ENCODE results near the gene CDH4.

Gene CDH4

DNA sequence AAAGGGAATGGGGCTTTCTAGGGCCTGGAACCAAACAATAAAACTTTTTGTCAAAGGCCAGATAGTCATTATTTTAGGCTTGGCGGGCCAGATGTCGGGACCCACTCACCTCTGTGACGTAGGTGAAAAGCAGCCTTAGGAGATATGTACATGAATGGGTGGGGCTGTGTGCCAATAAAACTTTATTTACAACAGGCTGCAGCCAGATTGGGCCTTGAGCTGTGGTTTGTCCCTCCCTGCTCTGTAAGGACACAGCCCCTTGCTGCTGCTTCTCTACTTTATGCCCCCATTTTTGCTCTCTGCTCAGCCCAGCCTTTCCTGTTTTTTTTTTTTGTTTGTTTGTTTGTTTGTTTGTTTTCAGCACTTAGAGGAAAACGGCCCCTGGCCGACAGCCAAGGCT is 32.7 kb downstream of the CDH4 start:
- no peak for DNase-seq

DNA sequence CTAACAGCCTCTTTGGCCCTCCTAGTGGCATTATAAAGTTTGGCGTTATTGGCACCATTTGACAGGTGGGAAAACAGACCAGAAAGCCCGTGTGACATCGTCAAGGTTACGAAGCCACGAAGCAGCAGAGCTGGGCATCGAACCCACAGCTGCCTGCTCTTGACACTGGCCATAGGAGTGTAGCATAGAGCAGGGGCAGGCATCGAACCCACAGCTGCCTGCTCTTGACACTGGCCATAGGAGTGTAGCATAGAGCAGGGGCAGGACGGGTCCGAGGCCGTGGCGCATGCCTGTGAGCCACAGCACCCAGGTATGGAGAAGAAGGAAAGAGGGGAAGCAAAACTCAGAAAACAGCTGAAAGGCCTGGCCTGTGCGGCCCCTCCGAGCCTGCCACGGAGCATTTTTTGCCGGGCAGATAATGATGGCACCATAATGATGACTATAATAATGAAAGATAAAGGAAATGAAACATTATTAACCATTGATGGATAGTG is 33.1 kb downstream of the CDH4 start:
- DNase-seq, result no peak

DNA sequence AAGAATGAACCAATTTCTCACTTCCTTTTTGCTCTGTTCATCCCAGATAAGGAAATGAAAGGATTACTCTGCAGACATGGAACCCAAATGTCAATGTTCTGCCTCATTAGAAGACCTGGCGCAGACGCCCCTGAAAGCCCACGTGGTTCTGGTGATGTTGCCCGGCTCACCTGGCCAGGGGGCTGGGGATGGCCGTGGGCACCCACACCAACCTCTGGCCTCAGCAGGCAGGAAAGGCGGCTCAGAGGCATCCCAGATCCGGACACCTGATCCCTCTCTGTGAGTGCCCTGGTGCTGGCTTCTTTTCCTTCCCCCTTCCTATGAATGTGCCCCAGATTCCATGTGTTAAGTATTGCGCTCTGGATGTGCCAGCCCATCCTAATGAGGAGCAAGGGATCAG is 33.6 kb downstream of the CDH4 start:
- DNase-seq, result no peak

DNA sequence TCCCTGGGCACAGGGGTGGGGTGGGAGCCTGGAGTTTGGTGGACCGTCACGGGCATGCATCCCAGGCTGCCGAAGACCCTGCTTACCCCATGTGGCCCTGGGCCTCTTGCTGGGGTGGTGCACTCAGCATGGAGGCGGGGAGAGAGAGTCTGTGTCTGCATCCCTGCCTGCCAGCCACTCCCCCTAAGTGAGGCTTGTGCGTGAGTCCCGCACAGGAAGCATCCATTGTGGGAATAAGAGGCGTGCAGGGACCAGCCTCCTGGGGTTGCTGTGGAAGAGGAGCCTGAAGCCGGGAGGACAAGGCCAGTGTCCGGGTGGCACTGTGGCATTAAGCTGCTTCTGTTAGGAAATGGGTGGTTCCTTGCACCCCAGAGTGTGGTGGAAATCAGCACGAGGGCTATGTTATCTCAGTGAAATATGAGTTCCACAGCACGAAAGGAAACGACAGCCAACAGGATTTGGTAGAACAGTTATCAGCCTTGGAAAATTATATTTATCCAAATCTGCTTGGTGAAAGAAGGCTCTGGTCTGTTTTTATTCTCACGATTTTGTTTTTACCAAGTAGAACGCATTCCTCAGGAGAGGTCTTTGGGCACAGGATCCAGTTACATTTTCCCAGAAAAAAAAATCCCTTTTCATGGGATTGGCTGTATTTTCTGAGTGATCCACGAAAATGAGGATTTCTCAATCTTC is 35.7 kb downstream of the CDH4 start:
- DNase-seq, result no peak

DNA sequence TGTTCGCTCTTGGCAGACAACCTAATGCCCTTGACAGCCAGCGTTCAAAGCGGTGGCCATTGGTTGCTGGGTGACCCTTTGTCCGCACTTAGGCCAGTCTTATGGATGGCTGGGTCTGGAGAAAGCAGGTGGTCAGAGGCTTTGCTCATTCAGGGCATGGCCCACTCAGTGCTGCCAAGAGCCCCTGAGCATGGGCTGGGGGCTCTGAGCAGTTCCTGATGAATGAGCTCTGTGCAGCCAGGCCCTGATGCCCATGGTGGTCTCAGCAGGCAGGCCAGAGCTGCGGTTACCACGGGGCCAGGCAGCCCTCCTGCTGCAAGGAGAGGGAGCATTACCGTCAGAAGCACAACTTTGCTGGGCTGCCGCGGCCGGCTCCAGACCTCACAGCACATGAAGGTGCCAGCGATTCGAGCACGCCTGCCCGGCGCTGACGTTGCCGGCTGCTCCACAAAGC is 36.3 kb downstream of the CDH4 start:
- DNase-seq, result no peak

DNA sequence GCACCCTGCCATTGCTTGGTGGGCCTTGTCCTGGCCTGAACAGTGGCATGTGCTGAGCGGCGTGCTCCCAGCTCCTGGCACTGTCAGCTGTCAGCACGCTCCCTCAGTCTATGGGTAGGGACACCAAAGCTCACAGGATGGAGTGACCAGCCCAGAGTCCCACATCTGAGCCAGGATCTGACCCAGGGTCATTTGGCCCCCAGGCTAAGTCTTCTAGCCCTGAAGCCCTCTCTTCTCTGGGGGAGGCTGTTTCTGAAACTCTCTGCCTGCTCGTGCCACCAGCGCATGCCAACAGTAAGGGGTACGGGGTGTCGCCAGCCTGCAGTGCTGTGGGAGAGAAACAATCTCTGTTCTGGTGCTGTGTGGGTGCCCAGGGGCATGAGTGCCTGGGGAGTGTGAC is 37.1 kb downstream of the CDH4 start:
- no peak for DNase-seq

DNA sequence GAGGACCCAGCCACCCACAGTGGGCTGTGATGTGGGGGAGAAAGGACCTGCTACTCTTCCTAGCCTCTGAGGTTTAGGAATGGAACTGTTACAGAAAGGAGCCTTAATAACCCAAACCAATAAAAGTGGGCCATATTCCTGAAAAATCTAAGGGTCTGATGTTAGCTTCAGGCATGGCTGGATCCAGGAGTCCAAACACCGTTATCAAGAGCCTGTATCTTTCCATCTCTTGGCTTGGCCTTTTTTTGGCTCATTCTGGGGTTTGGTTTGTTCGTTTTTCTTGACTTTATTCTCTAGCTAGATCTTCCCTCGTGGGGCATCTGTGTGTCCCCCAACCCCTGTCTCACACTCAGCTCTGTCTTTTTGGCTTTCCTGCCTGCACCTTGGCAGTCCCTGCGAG is 38.7 kb downstream of the CDH4 start:
- no peak for DNase-seq

DNA sequence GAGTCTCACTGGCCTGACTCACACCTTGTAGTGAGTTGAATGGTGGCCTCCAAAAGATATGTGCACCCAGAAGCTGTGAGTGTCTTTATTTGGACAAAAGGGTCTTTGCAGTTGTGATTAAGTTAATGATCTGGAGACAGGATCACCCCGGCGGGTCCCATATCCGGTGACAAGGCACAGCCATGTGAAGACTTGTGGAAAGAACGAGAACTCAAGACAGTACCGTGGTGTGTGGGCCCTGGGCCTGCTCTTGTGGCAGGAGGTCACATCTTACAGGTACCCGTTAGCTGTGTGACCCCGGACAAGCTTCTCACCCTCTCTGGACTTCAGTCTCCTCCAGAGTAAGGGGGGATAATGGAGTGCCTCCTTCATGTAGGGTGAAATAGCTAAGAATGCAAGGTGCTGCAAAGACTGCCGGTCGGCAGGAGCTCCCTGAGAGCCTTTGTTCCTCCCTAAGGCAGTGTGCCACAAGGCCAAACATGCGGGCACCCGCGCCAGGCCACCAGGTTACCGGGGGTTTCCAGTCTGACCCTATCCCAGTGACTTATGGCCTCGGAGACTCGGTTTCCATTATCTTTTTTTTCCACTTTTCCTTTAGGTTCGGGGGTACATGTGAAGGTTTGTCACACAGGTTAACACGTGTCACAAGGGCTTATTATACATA is 39.2 kb downstream of the CDH4 start:
- no peak for DNase-seq

DNA sequence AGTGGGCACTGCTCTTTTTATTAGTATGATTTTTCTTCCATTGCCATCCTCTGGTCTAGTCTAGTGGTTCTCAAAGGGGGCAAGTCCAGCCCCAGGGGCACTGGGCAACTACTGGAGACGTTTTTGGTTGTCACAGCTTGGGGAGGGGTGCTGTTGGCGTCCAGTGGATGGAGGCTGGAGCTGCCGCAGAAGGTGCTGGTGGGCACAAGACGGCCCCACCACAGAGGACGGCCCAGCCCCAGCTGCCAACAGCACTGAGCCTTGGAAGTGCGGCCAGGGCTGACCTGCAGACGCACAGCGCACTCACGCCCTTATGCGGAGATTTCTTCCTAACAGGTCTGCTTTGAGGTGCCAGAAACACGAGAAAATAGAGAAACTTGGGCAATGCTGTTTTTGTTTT is 40.3 kb downstream of the CDH4 start:
- DNase-seq, result no peak

DNA sequence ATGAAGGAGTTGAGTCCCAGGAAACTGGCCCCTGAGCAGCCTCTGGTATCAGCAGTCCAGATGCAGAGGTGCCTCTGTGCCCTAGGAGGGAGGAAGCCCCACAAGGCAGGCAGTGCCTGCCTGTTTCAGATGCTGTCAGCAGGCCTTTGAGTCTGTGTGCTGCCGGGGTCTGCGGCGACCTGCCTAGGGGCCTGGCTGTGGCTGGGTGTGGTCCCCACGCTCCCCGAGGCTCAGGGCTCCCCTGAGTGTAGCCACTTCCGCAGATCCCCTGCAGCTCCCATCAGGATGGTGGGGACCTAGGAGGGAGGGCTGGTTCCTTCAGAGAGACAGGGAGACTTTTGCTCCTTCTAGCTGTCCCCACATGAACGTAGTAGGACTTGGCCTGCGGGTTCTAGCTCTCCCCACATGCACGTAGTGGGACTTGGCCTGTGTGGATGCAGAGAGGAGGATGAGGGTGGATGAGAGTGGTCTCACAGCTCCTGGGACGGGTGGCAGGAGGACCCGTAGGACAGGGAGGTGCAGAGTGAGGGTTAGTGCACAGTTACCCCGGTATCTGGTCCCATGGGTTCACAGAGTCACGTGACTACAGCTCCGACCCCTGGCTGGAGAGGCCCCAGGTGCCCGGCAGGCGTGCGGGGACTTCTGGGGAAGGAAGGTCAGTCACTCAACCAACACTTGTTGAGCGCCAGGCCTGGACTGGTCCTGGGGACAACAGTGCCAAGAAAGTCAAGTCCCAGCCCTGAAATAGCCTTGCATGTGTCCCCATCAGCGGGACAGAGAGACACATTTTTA is 41.0 kb downstream of the CDH4 start:
- DNase-seq, result no peak

DNA sequence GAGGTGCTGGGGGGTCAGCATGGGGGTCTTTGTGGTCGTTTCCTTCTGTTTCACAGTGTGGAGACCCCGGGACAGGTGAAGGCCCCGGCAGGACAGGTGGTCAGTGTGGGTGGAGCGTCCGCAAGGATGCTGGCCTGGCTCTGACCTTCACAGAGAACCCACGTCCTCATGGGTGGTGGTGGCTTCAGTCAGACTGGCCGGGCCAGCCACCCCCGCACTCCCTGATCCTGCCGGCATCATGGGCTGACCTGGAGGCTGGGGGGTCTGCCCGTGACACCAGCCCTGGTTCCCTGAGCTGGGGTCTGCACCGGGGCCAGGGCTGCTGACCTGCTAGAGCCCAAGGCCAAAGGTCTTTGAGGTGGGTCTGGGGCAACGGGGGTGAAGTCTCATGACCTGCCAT is 41.9 kb downstream of the CDH4 start:
- no peak for DNase-seq

DNA sequence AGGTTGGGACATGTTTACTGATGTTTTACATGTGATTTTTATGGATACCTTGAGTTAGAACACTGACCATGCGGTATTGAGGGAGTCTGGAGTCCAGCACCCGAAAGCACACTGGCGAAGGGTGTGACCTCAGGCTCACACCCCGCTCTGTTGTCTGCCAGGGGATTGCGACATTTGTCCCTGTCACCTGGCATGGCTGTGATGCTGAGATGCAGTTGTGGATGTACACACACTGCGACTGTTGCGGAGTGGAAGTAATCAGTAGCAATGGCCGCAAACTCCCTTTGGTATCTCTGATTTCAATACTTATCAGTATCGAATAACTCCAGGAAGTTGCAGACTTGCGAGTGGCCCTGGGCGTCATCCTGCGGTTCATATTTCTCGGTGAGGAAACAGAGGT is 43.2 kb downstream of the CDH4 start:
- DNase-seq, result peak; percentile 11

DNA sequence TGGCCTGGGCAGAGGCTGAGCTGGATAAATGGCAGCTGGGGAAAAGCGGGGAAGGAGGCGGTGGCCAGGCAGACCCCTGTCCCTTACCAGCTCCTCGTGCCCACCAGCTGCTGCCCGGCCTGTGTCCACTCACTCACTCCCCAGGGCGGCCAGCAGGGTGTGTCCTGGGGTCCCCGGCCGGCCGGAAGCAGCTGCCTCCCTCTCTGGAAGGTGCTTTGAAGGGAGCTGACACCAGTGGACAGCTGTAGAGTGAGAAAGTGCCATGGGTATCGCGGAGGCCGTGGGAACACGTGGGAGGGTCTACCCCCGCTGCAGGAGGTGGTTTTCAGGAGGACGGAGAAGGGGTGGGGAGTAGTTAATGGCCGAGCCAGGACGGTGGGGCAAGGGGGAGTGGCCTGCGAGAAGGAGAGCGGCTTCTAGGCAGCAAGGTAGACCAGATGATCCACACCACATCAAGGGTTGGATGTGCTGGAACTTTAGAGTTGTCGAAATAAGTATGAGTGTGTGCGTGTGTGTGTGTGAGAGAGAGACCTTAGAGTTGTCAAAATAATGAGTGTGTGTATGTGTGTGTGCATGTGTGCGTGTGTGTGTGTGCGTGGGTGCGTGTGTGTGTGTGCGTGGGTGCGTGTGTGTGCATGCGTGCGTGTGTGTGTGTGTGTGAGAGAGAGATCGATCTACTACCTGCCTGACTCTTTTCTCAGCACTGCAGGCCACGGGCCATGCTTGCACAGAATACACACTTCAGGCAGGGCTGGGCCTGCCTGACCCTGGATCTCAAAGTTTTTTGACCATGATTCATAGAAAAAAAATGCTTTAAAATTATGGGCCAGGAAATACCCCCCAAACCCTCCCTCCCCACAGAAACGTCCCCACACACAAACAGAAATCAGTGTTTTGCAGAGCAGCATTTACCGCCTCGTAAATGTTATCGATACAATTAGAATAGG is 43.9 kb downstream of the CDH4 start:
- peak; percentile 55 for DNase-seq

DNA sequence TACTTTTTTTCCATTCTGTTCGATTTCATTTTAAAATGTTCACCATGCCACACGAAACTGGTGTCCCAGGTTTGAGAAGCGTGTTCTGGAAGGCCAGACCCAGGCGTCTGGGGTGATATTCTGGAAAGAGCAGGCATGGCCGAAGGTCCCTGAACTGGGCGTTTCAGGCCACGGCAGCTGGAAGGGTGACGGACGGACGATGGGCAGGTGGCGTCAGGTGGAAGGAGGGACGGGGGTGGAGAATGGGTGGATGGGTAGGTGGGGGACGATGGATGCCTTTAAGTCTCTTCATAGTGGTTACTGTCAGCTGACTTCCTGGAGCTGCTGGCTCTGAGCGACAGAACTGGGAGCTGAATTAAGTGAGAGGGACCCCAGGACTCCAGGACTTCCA is 44.6 kb downstream of the CDH4 start:
- DNase-seq, result no peak

DNA sequence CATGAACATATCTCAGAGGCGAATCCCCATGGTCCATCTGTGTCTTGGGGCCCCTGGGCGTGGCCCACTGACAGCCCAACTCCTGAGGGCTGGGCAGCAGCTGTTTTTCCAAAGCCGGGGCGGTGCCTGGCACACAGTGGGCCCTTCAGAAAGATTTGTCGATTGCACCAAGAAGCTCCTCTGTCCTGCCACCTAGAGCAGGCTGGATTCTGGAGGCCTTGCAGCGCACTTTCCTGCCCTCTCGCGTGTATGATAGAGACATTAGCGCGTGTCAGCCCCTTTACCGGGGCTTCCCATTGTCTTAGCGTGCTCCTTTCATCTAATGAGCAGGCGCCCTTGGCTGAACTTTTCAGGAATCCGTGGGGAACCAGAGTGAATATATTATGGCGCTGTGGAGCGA is 45.4 kb downstream of the CDH4 start:
- no peak for DNase-seq

DNA sequence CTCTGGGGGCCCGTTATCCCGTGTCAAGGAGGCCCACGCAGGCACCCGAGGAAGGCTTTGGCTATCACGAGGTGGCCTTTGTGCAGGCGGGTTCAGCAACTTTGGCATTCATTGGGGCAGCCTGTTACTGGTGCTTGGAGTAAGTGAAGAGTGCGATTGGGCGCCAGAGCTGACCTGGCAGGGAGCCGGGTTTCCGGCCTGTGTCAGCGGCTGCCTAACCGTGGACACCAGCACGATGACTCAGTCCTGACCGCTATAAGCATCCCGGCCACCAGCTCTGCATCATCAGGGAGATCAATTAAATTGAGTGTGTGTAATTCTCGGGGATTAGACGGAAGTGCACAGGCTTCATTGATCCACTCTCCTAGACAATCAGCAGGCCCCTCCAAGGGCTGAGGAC is 45.9 kb downstream of the CDH4 start:
- DNase-seq, result peak; percentile 79

DNA sequence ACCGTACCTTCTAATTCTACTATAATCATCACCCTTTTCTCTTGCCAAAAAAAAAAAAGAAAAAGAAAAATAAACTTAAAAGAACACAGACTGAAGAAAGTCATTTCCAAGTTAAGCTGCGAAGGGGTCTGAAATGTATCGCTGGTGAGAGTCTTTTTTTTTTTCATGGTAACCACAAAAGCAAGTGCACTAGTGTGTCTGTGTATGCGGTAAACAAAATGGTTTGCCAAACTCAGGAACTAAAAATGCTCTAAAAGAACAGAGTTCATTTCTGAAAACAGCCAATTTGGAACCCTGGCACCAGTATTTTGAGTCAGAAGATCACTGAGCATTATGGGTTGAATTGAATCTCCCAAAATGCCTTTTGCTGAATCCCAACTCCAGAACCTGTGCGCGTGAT is 46.6 kb downstream of the CDH4 start:
- no peak for DNase-seq

DNA sequence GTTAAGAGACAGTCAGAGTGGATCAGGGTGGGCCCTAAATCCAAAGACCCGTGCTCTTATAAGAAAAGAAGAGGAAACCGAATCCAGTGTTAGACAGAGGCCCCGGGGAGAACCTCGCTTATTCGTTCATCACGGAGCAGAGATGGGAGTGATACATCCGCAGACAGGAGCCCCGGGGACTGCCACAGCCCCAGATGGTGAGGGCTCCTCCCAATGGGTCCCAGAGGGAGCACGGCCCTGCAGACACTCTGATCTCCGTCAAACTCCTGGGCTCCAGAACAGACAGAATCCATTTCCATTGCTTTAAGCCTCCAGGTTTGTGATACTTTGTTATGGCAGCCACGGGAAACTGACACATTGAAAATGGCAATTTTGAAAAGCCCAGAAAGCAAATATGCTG is 47.0 kb downstream of the CDH4 start:
- no peak for DNase-seq

DNA sequence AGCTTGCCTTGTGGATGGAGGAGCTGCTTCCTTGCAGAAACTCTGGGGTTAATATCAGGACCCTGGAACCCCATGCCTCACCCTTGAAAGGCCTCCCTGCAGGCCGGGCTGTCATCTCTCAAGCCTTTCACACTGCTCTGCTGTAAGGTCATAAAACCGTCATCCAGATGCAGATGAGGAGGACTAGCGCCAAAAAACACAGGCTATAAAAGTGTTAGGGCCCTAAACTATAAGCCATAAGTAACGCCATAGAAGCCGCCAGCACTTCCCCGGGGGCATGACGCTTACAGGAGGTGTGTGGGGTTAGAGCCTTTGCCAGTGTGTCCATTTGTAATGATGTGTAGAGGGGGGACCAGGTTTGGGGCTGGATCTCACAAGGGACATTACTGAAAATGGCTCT is 47.6 kb downstream of the CDH4 start:
- DNase-seq, result no peak

DNA sequence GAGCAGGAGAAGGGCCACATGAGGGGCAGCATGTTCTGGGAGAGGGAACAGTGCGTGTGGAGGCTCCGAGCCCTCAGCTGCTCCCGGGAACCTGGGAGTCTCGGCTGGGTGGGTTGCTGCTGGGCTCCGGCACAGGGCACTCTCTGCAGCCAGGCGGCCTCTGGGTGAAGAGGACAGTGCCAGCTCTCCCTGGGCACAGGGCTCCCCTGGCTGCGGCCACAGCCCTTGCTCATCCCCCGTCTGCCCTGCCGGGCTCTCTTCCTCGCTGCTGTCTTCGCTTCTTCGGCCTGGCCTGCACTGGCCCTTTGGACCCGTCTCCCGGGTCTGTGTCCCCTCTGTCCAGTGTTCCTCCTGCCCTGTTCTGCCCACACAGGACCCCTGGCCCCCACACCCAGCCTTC is 48.2 kb downstream of the CDH4 start:
- DNase-seq, result no peak

DNA sequence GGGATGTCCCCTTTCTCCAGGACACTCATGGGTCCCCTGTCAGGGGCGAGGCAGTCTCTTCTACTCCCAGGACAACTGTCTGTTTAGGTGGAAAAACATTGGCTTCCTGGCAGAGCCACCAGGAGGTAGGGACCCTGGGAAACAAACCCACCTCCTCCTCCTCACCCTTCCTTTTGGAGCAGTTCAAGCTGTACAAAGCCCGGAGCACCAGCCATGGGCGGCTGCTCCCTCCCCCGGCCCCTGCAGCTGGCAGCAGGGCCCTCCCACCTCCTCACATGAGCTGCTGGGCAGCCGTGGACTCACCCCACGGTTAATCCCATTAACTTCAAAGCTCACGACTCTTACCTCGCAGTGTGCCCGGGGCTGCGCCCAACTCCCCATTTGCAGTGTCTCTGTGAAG is 48.6 kb downstream of the CDH4 start:
- no peak for DNase-seq

DNA sequence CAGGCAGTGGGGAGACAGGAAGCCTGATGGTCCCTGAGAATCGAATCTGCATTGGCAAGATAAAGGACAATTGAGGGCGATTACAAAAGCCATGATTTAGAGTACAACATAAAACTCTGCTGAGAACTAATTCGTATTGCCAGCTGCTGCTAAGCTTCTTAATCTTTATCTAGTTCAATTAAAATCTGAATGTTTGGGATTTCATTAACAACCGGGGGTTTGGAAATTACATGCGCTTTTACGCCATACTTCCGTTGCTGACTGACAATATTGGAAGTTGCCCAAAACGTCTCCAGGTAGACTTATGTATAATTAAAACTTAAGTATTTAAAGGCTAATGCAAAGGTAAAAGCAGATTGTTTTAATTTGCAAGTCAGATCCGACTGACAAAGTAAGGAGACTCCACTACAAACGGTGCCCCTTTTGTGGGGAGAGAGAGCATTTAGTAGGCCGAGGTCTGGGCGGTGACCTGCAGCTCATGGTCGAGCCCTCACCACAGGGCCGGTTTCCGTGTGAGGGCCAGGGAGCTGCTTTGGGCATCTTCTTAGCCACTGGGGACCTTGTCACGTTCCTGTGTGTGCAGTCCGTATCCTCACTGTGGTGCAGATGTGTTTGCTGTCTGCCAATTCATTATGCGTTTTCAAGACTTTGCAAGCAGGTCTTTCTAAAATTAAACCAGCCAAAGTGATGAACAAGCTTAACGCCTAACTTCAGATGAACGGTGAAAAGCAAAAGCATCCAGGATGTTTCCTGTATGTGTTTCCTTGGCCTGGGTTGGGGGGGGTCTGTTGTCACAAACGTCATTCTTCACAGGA is 49.9 kb downstream of the CDH4 start:
- no peak for DNase-seq
